H9 (cell line): ENCODE measurements around the gene FGR. TPM values are rescaled to one million over a fixed set of nuclear protein-coding genes. Genes with fewer than 3 reads are reported as not detected.

ENCODE experiments used
- DNase-seq: peaks from one replicate; pipeline ENCODE4 v3.0.0-alpha.2; 2017
- H2AFZ ChIP-seq: one replicate; pipeline ENCODE4 v1.6.1; 2013; ENCODE audit warnings: mild to moderate bottlenecking, low read length, control low read depth, moderate library complexity
- H2AK5ac ChIP-seq: 2 replicates; pipeline ENCODE4 v1.6.1; 2013; ENCODE audit warnings: low read length, control low read depth, mixed read lengths; ENCODE audit not compliant: insufficient read length
- H2BK120ac ChIP-seq: one replicate; pipeline ENCODE4 v1.6.1; 2013; ENCODE audit warnings: low read depth, mild to moderate bottlenecking, low read length, control low read depth, inconsistent platforms; ENCODE audit not compliant: poor library complexity, severe bottlenecking
- H2BK12ac ChIP-seq: 2 replicates; pipeline ENCODE4 v1.6.1; 2013; ENCODE audit warnings: low read length, control low read depth, mixed read lengths, low read depth; ENCODE audit not compliant: insufficient read length
- H2BK15ac ChIP-seq: 2 replicates; pipeline ENCODE4 v1.6.1; 2013; ENCODE audit warnings: low read depth, low read length, control low read depth
- H2BK20ac ChIP-seq: one replicate; pipeline ENCODE4 v1.6.1; 2013; ENCODE audit warnings: low read depth, mild to moderate bottlenecking, low read length, control low read depth, inconsistent platforms; ENCODE audit not compliant: poor library complexity, severe bottlenecking
- H2BK5ac ChIP-seq: 2 replicates; pipeline ENCODE4 v1.6.1; 2013; ENCODE audit warnings: low read length, control low read depth, mixed read lengths; ENCODE audit not compliant: insufficient read length
- H3K14ac ChIP-seq: 2 replicates; pipeline ENCODE4 v1.6.1; 2013; ENCODE audit warnings: low read length, control low read depth; ENCODE audit not compliant: insufficient read depth
- H3K18ac ChIP-seq: 2 replicates; pipeline ENCODE4 v1.6.1; 2013; ENCODE audit warnings: low read depth, mild to moderate bottlenecking, mixed read lengths, low read length, control low read depth; ENCODE audit not compliant: insufficient read length
- H3K23ac ChIP-seq: 2 replicates; pipeline ENCODE4 v1.6.1; 2013; ENCODE audit warnings: low read length, control low read depth, mixed read lengths, low read depth; ENCODE audit not compliant: insufficient read length
- H3K23me2 ChIP-seq: 2 replicates; pipeline ENCODE4 v1.6.1; 2013; ENCODE audit warnings: low read depth, mild to moderate bottlenecking, mixed read lengths, low read length, control low read depth; ENCODE audit not compliant: insufficient read length, poor library complexity, severe bottlenecking
- H3K27ac ChIP-seq: 2 replicates; pipeline ENCODE4 v1.5.1; 2013; ENCODE audit warnings: low read length, control low read depth, mixed read lengths, low read depth; ENCODE audit not compliant: insufficient read length
- H3K27me3 ChIP-seq: 2 replicates; pipeline ENCODE4 v1.6.1; 2013; ENCODE audit warnings: low read length, control low read depth, inconsistent platforms; ENCODE audit not compliant: insufficient read depth
- H3K4ac ChIP-seq: 2 replicates; pipeline ENCODE4 v1.6.1; 2013; ENCODE audit warnings: low read depth, mild to moderate bottlenecking, control low read depth, inconsistent platforms, low read length, moderate library complexity
- H3K4me1 ChIP-seq: 2 replicates; pipeline ENCODE4 v1.6.1; 2013; ENCODE audit warnings: low read length, control low read depth, inconsistent platforms; ENCODE audit not compliant: insufficient read depth
- H3K4me2 ChIP-seq: 2 replicates; pipeline ENCODE4 v1.6.1; 2013; ENCODE audit warnings: low read length, control low read depth, mixed read lengths; ENCODE audit not compliant: insufficient read length, insufficient read depth
- H3K56ac ChIP-seq: 2 replicates; pipeline ENCODE4 v1.6.1; 2013; ENCODE audit warnings: low read depth, mild to moderate bottlenecking, mixed read lengths, low read length, control low read depth; ENCODE audit not compliant: insufficient read length
- H3K79me1 ChIP-seq: 2 replicates; pipeline ENCODE4 v1.6.1; 2013; ENCODE audit warnings: low read depth, mild to moderate bottlenecking, moderate library complexity, low read length, control low read depth, inconsistent platforms; ENCODE audit not compliant: insufficient read depth, poor library complexity, severe bottlenecking
- H3K79me2 ChIP-seq: 2 replicates; pipeline ENCODE4 v1.6.1; 2013; ENCODE audit warnings: low read length, control low read depth, inconsistent platforms; ENCODE audit not compliant: insufficient read depth
- H3K9ac ChIP-seq: 2 replicates; pipeline ENCODE4 v1.6.1; 2013; ENCODE audit warnings: low read length, control low read depth, mixed read lengths; ENCODE audit not compliant: insufficient read length; ENCODE audit errors: extremely low read depth
- H3K9me3 ChIP-seq: one replicate; pipeline ENCODE4 v1.6.1; 2013; ENCODE audit warnings: low read depth, low read length, inconsistent platforms; ENCODE audit not compliant: control insufficient read depth
- H3T11ph ChIP-seq: one replicate; pipeline ENCODE4 v1.6.1; 2013; ENCODE audit warnings: mild to moderate bottlenecking, low read length, control low read depth, inconsistent platforms
- H4K20me1 ChIP-seq: one replicate; pipeline ENCODE4 v1.6.1; 2013; ENCODE audit not compliant: control insufficient read depth, insufficient read length, insufficient read depth
- H4K5ac ChIP-seq: 2 replicates; pipeline ENCODE4 v1.6.1; 2013; ENCODE audit warnings: low read depth, mild to moderate bottlenecking, mixed read lengths, low read length, control low read depth; ENCODE audit not compliant: insufficient read length
- H4K8ac ChIP-seq: replicated peaks from 2 replicates; pipeline ENCODE4 v1.6.1; 2013; ENCODE audit warnings: low read length, control low read depth, mixed read lengths, low read depth; ENCODE audit not compliant: insufficient read length
- H4K91ac ChIP-seq: 2 replicates; pipeline ENCODE4 v1.6.1; 2013; ENCODE audit warnings: low read depth, mild to moderate bottlenecking, moderate library complexity, mixed read lengths, low read length, control low read depth; ENCODE audit not compliant: insufficient read length
- H3K27ac Mint-ChIP-seq, 3 experiments: 2 replicates in 2 of 3; 3 replicates in 1 of 3; pipeline ENCODE4 v1.8.0; 2020 to 2021; ENCODE audit warnings: mixed read lengths in 3 of 3, mild to moderate bottlenecking in 1 of 3, moderate library complexity in 1 of 3
- H3K27me3 Mint-ChIP-seq: 2 replicates; pipeline ENCODE4 v1.8.0; 2021; ENCODE audit warnings: low read depth, mild to moderate bottlenecking, moderate library complexity, mixed read lengths
- H3K36me3 Mint-ChIP-seq, 3 experiments: 2 replicates in 2 of 3; 3 replicates in 1 of 3; pipeline ENCODE4 v1.8.0; 2020 to 2021; ENCODE audit warnings: low read depth in 3 of 3, mixed read lengths in 3 of 3; ENCODE audit not compliant: insufficient read depth in 1 of 3
- H3K4me1 Mint-ChIP-seq, 2 experiments: 2 replicates each; pipeline ENCODE4 v1.8.0; 2020; ENCODE audit warnings: mixed read lengths in 2 of 2
- H3K4me3 Mint-ChIP-seq, 2 experiments: 2 replicates in 1 of 2; 3 replicates in 1 of 2; pipeline ENCODE4 v1.8.0; 2020 to 2021; ENCODE audit warnings: mild to moderate bottlenecking in 2 of 2, mixed read lengths in 2 of 2, moderate library complexity in 1 of 2
- H3K9me3 Mint-ChIP-seq, 2 experiments: 2 replicates in 1 of 2; 3 replicates in 1 of 2; pipeline ENCODE4 v1.8.0; 2020; ENCODE audit warnings: mild to moderate bottlenecking in 2 of 2, mixed read lengths in 2 of 2, moderate library complexity in 1 of 2
- WGBS: extraction: QIAGEN DNeasy Blood & Tissue Kit; methylation state at CpG from one replicate; pipeline ENCODE4 v1.1.7; 2013; ENCODE audit warnings: missing lambda C conversion rate, low lambda C conversion rate, mixed read lengths; ENCODE audit not compliant: insufficient read length; ENCODE audit errors: extremely low coverage; 5-methylcytosine and 5-hydroxymethylcytosine counted together
- total RNA-seq: library from RNA; stranded (reverse); gene quantifications from 2 replicates; pipeline ENCODE4 v1.2.1, GENCODE V29; 2021
- TF ChIP-seq, protein P1 (sequence below): fragments of 200-600 bp; sonication (generic); conservative IDR thresholded peaks from 3 replicates; pipeline ENCODE4 v1.8.0; 2021; ENCODE audit warnings: antibody characterized with exemption, mild to moderate bottlenecking

The FGR gene
- total RNA-seq, 1 experiment from 2014 or later = not detected

DNA sequence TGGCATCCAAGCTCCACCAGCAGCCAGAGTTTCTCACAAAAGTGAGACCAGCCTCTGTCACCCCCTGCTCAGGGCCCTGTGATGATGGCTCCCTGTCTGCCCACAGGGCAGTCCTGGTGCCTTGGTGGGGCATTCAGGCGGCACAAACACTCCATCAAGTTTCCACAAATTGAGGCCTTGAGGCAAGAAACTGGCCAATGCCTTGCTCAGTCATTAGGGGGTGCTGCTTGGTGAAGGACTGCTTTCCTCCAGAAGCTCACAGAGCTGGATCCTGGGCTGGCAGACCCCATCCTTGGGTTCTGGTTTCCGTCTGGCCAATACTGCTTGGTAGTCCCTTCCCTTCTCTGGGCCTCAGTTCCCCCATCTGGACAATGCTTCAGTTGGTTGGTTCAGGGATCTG, 18.5 kb downstream of the FGR start:
- Histone ChIP-seq H3K23me2 (peaks cover 6% of the 10 kb centered on the region), H3K79me2 (no peaks in the 10 kb centered on the region), H3K27me3 (no peaks in the 10 kb centered on the region), H4K91ac (no peak overlapping the region), H3K4ac (no peak overlapping the region), H2AFZ (no peak overlapping the region), H3K9ac (no peak overlapping the region), H3K79me1 (no peaks in the 10 kb centered on the region), H4K8ac (no peak overlapping the region), H3K4me1 (no peaks in the 10 kb centered on the region), H3K27ac (no peak overlapping the region), H2BK12ac (no peak overlapping the region), H2BK20ac (no peak overlapping the region), H3K14ac (no peak overlapping the region), H3K18ac (no peak overlapping the region), H2BK120ac (no peak overlapping the region), H2AK5ac (no peak overlapping the region), H2BK15ac (no peak overlapping the region), H3K9me3 (no peaks in the 10 kb centered on the region), H4K5ac (no peak overlapping the region), H4K20me1 (no peaks in the 10 kb centered on the region), H3K23ac (no peak overlapping the region), H3K56ac (no peak overlapping the region), H3T11ph (no peak overlapping the region), H2BK5ac (no peak overlapping the region), H3K4me2 (no peak overlapping the region)
- Mint-ChIP-seq H3K36me3 (no peaks in the 10 kb centered on the region), H3K27ac (no peak overlapping the region), H3K4me3 (peak overlapping the region in 1 of 2 experiments; percentile 30; a peak in 1 of 5 replicates), H3K4me1 (peaks cover 21 to 24% of the 10 kb centered on the region in 2 experiments), H3K27me3 (peaks cover 27% of the 10 kb centered on the region), H3K9me3 (no peaks in the 10 kb centered on the region)
- DNase-seq = no peak
- TF ChIP-seq, protein P1, sequence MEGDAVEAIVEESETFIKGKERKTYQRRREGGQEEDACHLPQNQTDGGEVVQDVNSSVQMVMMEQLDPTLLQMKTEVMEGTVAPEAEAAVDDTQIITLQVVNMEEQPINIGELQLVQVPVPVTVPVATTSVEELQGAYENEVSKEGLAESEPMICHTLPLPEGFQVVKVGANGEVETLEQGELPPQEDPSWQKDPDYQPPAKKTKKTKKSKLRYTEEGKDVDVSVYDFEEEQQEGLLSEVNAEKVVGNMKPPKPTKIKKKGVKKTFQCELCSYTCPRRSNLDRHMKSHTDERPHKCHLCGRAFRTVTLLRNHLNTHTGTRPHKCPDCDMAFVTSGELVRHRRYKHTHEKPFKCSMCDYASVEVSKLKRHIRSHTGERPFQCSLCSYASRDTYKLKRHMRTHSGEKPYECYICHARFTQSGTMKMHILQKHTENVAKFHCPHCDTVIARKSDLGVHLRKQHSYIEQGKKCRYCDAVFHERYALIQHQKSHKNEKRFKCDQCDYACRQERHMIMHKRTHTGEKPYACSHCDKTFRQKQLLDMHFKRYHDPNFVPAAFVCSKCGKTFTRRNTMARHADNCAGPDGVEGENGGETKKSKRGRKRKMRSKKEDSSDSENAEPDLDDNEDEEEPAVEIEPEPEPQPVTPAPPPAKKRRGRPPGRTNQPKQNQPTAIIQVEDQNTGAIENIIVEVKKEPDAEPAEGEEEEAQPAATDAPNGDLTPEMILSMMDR = peak; percentile 56
- WGBS = no CpG with 5 or more reads among the region's 2 CpGs
